Bone marrow (tissue), 2 donors: Measurements from ENCODE around the gene SELENOO.

ENCODE experiments used
- DNase-seq, 2 donors: peaks; one replicate each; lab custom pipeline; 2025; lab: John Stamatoyannopoulos, UW

The SELENOO gene

GRCh38 chr22:50217543-50218152 lies 16.8 kb downstream of the SELENOO start:
- DNase-seq = no peak

GRCh38 chr22:50218153-50218995 lies 17.6 kb downstream of the SELENOO start:
- no peak for DNase-seq

- DNase-seq = no peak
Measured at GRCh38 chr22:50218996-50219727, 18.4 kb downstream of the SELENOO start.

- DNase-seq = no peak
Measured at GRCh38 chr22:50219800-50220602, 19.2 kb downstream of the SELENOO start.

- DNase-seq = no peak
Measured at GRCh38 chr22:50220603-50221409, 20.0 kb downstream of the SELENOO start.

GRCh38 chr22:50221410-50222300 lies 20.8 kb downstream of the SELENOO start:
- DNase-seq = no peak

- DNase-seq = no peak
Measured at GRCh38 chr22:50222508-50222907, 21.7 kb downstream of the SELENOO start.

GRCh38 chr22:50224071-50224470 lies 23.3 kb downstream of the SELENOO start:
- no peak for DNase-seq

GRCh38 chr22:50225200-50225969 lies 24.6 kb downstream of the SELENOO start:
- DNase-seq = no peak

GRCh38 chr22:50226063-50226874 lies 25.5 kb downstream of the SELENOO start:
- no peak for DNase-seq

- DNase-seq = no peak
Measured at GRCh38 chr22:50226875-50227165, 26.0 kb downstream of the SELENOO start.

- no peak for DNase-seq
Measured at GRCh38 chr22:50227579-50228215, 26.9 kb downstream of the SELENOO start.

- DNase-seq = no peak
Measured at GRCh38 chr22:50228366-50228765, 27.6 kb downstream of the SELENOO start.

- DNase-seq = no peak
Measured at GRCh38 chr22:50229370-50229769, 28.6 kb downstream of the SELENOO start.

- DNase-seq = no peak
Measured at GRCh38 chr22:50232481-50233151, 31.8 kb downstream of the SELENOO start.

GRCh38 chr22:50233223-50233622 lies 32.4 kb downstream of the SELENOO start:
- DNase-seq = no peak

GRCh38 chr22:50236731-50237409 lies 36.1 kb downstream of the SELENOO start:
- DNase-seq = no peak
